HK-2 (cell line): ENCODE results near the gene CEP126.

Experiments used
- DNase-seq: peaks from one replicate; pipeline ENCODE4 v3.0.0-alpha.2; 2018; ENCODE audit not compliant: unreplicated experiment

The CEP126 gene

DNA sequence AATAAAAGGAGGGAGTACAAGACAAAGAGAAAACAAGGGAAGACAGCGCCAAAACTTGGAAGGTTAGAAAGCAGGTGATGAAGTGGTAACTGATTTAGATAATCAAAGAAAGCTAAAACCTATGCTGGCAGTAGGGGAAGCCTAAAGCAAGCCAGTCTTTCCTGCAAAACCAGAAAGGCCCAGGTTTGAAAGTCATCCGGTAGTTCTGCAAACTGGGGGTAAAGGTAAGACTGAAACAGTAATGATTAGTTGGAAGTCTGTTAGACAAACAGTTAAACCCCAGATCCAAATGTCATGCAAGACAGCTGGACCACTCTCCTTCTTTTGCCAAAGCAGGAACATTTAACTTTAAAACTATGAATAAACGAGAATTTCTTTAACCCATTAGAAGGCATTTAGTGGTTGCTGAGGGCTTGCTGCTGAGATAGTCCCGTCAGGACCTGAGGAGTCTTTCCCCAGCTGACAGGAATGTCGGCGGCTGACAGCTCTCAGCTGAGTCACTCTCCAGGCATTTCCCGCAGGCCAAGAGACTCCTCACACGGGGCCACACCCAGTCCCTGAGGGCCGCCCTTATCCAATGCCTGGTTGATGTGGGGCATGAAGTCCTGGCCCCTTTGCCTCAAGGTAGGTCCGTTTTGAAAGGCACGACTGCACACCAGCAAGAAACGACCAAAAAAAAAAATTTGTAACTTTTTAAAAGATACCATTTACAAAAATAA is 96.1 kb downstream of the CEP126 start:
- DNase-seq, result peak; percentile 77

DNA sequence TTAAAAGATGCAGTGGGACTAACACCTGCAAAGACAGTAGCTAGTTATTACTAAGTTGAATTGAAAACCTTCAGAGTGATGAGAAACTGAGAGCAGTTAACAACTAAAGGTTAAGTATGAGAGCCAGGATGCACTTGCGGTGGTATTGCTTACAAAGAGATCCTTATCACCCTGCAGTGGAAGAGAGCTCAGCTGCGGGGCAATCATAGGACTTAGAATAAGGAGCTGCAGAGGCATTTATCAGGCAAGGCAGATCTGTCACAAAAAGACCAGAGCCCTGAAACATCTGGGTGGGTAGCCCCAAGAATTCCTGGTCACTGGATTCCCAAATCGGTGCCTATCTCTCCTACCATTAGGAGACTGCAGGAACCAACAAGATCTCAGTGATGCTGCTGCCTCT is 98.1 kb downstream of the CEP126 start:
- no peak for DNase-seq

DNA sequence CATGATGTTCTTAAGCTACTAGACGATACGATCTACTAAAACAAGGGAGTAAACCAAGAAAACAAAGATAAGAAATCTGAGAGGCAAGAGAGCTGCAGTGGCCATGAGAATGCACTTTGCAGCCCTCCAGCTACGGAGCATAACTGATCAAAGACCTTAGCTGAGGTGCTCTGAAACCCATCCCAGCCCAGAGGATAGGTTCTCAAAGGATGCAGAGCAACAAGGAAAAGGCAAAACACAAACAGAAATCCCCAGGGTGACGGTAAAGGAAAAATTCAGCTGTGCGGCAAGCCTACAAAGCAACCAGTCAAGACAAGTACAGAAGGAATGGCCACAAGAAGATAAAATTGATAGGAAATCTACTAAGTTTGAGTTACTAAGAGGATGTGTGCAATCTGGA is 99.9 kb downstream of the CEP126 start:
- no peak for DNase-seq

DNA sequence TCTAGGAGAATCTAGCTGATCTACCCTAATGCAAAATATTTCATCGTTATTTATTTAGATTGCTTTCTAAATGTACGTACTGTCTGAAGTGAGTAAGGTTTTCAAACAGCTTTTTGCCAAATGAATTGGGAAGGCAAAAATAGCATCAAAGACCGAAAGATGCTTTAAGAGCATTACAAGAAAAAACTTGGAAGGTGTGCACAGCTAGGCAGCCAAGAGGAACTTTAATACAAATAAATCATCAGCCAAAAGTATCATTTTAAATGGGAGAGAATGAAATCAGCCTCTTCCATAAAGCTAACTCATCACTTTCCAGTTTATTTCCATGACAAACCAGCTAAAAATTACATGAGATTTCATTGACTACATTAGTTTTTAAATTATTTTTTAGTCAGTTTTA is 102.2 kb downstream of the CEP126 start:
- no peak for DNase-seq

DNA sequence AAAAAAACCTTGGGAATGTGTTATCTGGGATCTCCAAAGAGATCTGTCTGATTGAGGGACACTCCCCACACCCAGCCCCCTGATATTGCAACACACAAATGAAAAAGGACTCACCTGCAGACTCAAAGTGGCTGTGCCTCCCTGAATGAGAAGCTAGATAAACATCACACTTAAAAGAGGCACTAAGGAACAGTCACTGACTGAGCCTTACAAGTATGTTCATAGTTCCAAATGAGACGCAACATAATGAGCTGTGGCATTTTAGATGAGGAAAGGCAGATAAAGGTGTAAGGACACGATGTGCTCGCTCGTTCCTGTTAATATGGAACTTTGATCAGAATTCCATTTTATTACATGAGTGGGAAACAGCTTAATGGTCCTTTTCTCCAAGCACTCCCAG is 111.4 kb downstream of the CEP126 start:
- DNase-seq, result no peak

DNA sequence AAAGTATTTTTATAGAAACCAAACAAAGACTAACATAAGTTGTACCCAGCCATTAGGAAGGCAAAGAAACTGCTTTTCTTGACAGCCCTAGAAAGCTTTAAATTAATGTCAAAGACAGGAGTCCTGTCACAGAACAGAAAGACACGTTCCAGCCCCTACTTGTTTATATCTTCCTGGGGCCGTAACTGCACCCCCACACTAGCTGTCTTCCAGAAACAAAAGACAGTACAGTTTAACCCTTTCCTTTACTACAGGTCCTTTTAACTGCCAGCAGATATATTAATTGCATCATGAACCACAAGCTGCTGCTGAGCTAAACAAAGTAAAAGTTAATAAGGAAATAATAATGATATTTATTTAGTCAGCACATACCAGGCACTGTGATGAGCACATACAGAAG is 112.1 kb downstream of the CEP126 start:
- DNase-seq, result no peak

DNA sequence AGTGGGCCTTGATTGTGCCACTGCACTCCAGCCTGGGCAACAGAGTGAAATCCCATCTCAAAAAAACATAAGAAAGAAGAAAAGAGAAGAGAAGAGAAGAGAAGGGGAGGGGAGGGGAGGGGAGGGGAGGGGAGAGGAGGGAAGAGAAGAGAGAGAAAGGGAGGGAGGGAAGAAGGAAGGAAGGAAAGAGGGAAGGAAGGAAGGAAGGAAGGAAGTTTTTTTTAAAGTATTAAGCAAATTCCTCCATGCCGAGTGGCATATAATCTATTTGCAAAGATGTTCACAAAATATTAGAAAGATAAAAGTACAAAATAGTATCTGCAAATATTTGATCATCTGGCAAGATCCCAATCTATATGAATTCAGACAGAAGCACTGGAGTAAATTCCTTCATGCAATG is 121.9 kb downstream of the CEP126 start:
- DNase-seq, result no peak

DNA sequence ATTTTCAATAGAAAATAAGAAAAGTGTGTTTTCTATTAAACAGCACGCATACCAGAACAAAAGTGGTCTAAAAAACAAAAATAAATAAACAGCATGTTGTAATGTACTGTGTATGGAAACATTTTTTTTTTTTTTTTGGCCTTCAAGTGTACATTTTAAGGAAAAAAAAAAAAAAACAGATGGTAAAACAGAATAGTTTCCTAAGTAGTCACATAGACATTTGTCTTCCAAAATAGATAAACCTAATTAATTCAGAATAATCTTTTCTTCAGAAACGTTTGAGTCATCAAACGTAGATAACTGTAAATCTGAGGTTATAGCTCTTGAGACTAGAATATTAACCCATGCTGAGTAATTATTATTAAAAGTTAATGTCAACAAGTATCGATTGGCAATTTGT is 132.0 kb downstream of the CEP126 start:
- DNase-seq, result no peak

DNA sequence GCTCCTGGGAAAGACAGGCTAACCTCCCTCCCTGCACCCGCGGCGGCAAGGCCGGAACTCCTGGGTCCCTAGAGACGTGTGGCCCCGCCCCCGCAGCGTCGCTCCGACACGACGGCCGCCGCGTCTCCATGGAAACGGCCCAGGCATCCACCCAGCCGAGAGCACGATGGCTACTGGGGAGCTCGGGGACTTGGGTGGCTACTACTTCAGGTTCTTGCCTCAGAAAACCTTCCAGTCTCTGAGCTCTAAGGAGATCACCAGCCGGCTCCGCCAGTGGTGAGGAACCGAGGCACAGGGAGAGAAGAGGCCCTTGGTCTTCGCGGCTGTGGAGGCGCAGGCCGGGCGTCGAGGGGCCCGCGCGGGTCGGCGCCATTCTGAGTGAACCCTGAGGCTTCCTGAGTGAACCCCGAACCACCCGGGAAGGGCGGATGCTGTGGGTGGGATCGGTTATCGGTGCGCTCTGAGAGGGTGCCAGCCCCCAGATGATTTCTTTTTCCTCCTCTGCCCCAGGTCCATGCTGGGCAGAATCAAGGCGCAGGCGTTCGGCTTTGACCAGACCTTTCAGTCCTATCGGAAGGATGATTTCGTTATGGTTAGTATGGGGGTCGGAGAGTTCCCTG is 132.6 kb downstream of the CEP126 start, which contains the start of gene CFAP300:
Gene CFAP300, plus strand, starts transcription at position 133 of the 620 bp plus-strand sequence. Its CDS starts 34 bp downstream, at position 167.
- peak; percentile 73 for DNase-seq
